GM06990 (cell line): ENCODE results near the gene TRMT11.

Experiments
- DNase-seq: peaks from one replicate; pipeline ENCODE4 v3.0.0-alpha.2; 2011; ENCODE audit not compliant: insufficient read length; ENCODE audit errors: extremely low read depth
- H3K27me3 ChIP-seq: replicated peaks from 2 replicates; pipeline ENCODE4 v1.6.0; 2011; ENCODE audit warnings: low read length; ENCODE audit not compliant: control insufficient read depth, insufficient read depth
- H3K36me3 ChIP-seq: 2 replicates; pipeline ENCODE4 v1.5.1; 2011; ENCODE audit warnings: low read length; ENCODE audit not compliant: control insufficient read depth, insufficient read depth
- H3K4me3 ChIP-seq: replicated peaks from 2 replicates; pipeline ENCODE4 v1.5.1; 2011; ENCODE audit warnings: low read depth, mild to moderate bottlenecking, control low read depth, low read length
- TF ChIP-seq, protein P1 (sequence below): IDR thresholded peaks from 2 replicates; pipeline ENCODE4 v1.5.1; 2011; ENCODE audit warnings: low read length, control low read depth, mild to moderate bottlenecking, inconsistent platforms; ENCODE audit not compliant: insufficient read depth, poor library complexity, severe bottlenecking

TRMT11 gene

DNA sequence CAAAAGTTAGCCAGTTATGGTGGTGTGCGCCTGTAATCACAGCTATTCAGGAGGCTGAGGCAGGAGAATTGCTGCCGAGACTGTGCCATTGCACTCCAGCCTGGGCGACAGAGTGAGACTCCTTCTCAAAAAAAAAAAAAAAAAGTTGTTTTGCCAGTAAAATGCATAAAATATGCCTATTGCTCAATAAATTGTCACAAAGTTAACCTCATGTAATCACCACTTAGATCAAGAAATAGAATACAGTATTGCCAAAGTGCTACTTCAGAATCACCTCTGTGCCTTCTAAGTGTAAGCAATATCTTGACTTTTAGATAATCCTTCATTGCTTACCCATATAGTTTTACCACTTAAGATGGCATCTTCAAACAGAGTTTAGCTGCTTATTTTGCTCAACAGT, 80.7 kb downstream of the TRMT11 start:
- TF ChIP-seq, protein P1, sequence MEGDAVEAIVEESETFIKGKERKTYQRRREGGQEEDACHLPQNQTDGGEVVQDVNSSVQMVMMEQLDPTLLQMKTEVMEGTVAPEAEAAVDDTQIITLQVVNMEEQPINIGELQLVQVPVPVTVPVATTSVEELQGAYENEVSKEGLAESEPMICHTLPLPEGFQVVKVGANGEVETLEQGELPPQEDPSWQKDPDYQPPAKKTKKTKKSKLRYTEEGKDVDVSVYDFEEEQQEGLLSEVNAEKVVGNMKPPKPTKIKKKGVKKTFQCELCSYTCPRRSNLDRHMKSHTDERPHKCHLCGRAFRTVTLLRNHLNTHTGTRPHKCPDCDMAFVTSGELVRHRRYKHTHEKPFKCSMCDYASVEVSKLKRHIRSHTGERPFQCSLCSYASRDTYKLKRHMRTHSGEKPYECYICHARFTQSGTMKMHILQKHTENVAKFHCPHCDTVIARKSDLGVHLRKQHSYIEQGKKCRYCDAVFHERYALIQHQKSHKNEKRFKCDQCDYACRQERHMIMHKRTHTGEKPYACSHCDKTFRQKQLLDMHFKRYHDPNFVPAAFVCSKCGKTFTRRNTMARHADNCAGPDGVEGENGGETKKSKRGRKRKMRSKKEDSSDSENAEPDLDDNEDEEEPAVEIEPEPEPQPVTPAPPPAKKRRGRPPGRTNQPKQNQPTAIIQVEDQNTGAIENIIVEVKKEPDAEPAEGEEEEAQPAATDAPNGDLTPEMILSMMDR = no peak
- H3K4me3 ChIP-seq = no peak overlapping the region
- H3K36me3 ChIP-seq = peaks cover 2% of the 10 kb centered on the region; the same call in 1 of the 2 replicates
- no peak for DNase-seq
- H3K27me3 ChIP-seq = no peaks in the 10 kb centered on the region

DNA sequence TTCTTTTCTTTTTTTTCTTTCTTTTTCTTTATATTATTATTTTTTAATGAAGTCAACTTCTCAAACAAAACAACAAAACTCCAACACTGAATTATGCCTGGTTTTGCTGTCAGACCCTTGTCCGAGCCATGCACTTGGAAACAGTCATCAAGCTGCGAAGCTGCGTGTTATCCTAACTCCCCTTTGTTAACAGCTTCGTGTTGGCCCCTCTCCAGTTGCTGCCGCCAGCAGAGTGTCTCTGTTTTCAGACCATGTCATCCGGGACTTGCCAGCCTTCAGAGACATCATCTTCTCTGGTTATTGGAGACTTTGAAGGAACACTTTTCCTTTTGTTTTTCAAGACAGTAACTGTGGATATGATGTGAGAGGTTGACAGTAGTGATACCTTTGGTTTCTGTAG, 83.1 kb downstream of the TRMT11 start:
- Histone ChIP-seq H3K4me3 (no peak overlapping the region), H3K27me3 (no peaks in the 10 kb centered on the region), H3K36me3 (peaks cover 2% of the 10 kb centered on the region; the same call in 1 of the 2 replicates)
- no peak for DNase-seq
- TF ChIP-seq, protein P1 = no peak

DNA sequence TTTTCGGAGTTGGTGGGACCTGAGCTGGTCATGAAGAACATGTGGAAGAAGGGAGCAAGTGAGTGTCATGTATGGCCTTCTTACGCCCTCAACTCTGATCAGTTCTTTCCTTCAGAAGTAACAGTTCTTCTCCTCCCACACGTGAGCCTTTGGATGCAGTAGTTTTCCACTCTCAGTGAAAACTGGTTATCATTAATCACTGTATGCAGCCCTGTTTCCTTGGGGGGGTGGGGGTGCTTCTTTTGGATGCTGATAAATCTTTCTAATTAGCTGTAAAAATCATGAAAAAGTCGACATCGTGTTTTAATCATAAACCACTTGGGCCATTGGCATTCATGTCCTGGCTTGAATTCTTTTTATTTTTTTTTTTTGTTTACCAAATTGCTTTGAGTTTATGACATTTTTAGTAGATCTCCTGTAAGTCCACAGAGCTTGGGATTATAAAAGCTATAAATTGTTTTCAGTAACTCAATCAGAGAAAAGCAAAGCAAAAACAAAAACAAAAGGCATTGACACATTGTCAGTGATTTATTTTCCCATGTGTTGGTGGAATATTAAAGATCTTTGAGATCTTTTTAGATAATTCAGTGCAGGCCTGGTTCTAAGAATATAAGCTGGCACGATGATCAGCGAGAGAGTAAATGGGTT, 84.8 kb downstream of the TRMT11 start:
- H3K4me3 ChIP-seq = no peak overlapping the region
- TF ChIP-seq, protein P1 = no peak
- no peaks in the 10 kb centered on the region for H3K27me3 ChIP-seq
- no peaks in the 10 kb centered on the region; the same call in 1 of the 2 replicates for H3K36me3 ChIP-seq
- no peak for DNase-seq

DNA sequence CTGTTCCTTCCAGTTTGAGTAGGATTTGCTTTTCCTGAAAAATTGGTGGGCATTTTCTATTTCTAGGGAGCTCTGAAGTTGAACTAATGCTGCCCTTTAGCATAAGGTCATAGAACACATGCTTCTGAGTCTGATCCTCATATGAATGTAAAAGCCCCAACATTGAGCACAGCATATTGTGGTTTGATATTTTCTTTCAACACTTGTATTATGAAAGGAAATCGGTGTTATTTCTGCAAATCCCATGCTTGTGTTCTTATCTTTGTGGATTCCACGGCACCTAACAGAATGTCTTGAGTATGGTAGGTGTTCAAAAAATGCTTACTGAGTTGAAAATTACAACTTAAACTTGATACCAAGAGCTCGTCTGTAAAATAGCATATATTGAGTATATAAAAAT, 85.8 kb downstream of the TRMT11 start:
- Histone ChIP-seq H3K36me3 (no peaks in the 10 kb centered on the region; the same call in 1 of the 2 replicates), H3K4me3 (no peak overlapping the region), H3K27me3 (no peaks in the 10 kb centered on the region)
- TF ChIP-seq, protein P1 = no peak
- DNase-seq = no peak

DNA sequence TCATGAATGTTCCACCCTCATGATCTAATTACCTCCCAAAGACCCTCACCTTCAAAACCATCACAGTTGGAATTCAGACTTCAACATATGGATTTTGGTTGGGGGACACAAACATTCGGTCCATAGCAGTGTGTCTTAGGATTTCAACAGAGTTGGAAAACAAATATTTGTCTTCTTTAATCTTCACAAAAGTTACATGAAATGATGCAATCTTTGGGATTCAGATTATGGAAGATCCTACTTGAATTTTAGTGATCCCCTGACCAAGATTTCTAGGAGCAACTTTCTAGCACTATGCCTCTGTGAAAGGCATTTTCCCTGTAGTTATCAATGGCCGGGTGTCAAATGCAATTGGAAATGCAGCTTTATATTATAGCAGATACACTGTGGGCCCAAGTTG, 86.5 kb downstream of the TRMT11 start:
- no peak overlapping the region for H3K4me3 ChIP-seq
- DNase-seq = no peak
- H3K27me3 ChIP-seq = no peaks in the 10 kb centered on the region
- TF ChIP-seq, protein P1 = no peak
- no peaks in the 10 kb centered on the region; the same call in 1 of the 2 replicates for H3K36me3 ChIP-seq
